Memory B cell (primary cell): ENCODE results near the gene C1orf210.

Experiments used
- ATAC-seq: fragments of 150-1000 bp; cut with Tn5 transposase; 2 replicates; pipeline ENCODE4 v1.10.0; 2021; ENCODE audit warnings: low read depth, mild to moderate bottlenecking, moderate library complexity
- DNase-seq, 2 donors: peaks; one replicate each; pipeline ENCODE4 v3.0.0; 2022; ENCODE audit warnings: low spot score in 2 of 2
- H3K27ac Mint-ChIP-seq: one replicate; pipeline ENCODE4 v1.8.0; 2022; ENCODE audit warnings: mild to moderate bottlenecking, moderate library complexity, mixed read lengths
- H3K27me3 Mint-ChIP-seq: one replicate; pipeline ENCODE4 v1.8.0; 2022; ENCODE audit warnings: mixed read lengths
- H3K36me3 Mint-ChIP-seq: one replicate; pipeline ENCODE4 v1.8.0; 2022; ENCODE audit warnings: mild to moderate bottlenecking, mixed read lengths
- H3K4me1 Mint-ChIP-seq: one replicate; pipeline ENCODE4 v1.8.0; 2022; ENCODE audit warnings: mixed read lengths
- H3K4me3 Mint-ChIP-seq: one replicate; pipeline ENCODE4 v1.8.0; 2022; ENCODE audit warnings: mild to moderate bottlenecking, moderate library complexity, mixed read lengths
- H3K9me3 Mint-ChIP-seq: one replicate; pipeline ENCODE4 v1.8.0; 2022; ENCODE audit warnings: mixed read lengths

Gene C1orf210

GRCh38 chr1:43267818-43268425 lies 17.5 kb downstream of the C1orf210 start:
- Mint-ChIP-seq H3K36me3 (peaks cover 3% of the 10 kb centered on the region), H3K4me1 (peaks cover 10% of the 10 kb centered on the region), H3K27ac (no peak overlapping the region), H3K9me3 (peaks cover 4% of the 10 kb centered on the region), H3K4me3 (no peak overlapping the region), H3K27me3 (peaks cover 16% of the 10 kb centered on the region)
- no peak for ATAC-seq
- no peak for DNase-seq

GRCh38 chr1:43267291-43267805 lies 18.0 kb downstream of the C1orf210 start:
- peaks cover 8% of the 10 kb centered on the region for H3K9me3 Mint-ChIP-seq
- DNase-seq = no peak
- H3K4me3 Mint-ChIP-seq = no peak overlapping the region
- H3K4me1 Mint-ChIP-seq = peaks cover 10% of the 10 kb centered on the region
- no peak overlapping the region for H3K27ac Mint-ChIP-seq
- no peak for ATAC-seq
- H3K27me3 Mint-ChIP-seq = peaks cover 18% of the 10 kb centered on the region
- H3K36me3 Mint-ChIP-seq = peaks cover 5% of the 10 kb centered on the region

- peaks cover 8% of the 10 kb centered on the region for H3K9me3 Mint-ChIP-seq
- no peak overlapping the region for H3K4me3 Mint-ChIP-seq
- no peak for DNase-seq
- no peak overlapping the region for H3K27ac Mint-ChIP-seq
- H3K4me1 Mint-ChIP-seq = peaks cover 10% of the 10 kb centered on the region
- H3K36me3 Mint-ChIP-seq = peaks cover 5% of the 10 kb centered on the region
- no peak for ATAC-seq
- H3K27me3 Mint-ChIP-seq = peaks cover 17% of the 10 kb centered on the region
These were observed 18.5 kb downstream of the C1orf210 start for GRCh38 chr1:43266881-43267280.

GRCh38 chr1:43265431-43265830 lies 19.9 kb downstream of the C1orf210 start:
- ATAC-seq = no peak
- peaks cover 7% of the 10 kb centered on the region for H3K36me3 Mint-ChIP-seq

GRCh38 chr1:43258370-43258769 lies 27.0 kb downstream of the C1orf210 start:
- DNase-seq = no peak
- Mint-ChIP-seq H3K27me3 (peaks cover 7% of the 10 kb centered on the region), H3K36me3 (peaks cover 4% of the 10 kb centered on the region), H3K4me3 (no peak overlapping the region), H3K9me3 (peaks cover 4% of the 10 kb centered on the region), H3K4me1 (peaks cover 2% of the 10 kb centered on the region), H3K27ac (no peak overlapping the region)
- ATAC-seq = no peak

More at GRCh38 chr1:43265431-43265830, 19.9 kb downstream of the C1orf210 start:
- peaks cover 6% of the 10 kb centered on the region for H3K4me1 Mint-ChIP-seq
- no peak for DNase-seq
- no peak overlapping the region for H3K27ac Mint-ChIP-seq
- peaks cover 8% of the 10 kb centered on the region for H3K9me3 Mint-ChIP-seq
- no peak overlapping the region for H3K4me3 Mint-ChIP-seq
- peaks cover 12% of the 10 kb centered on the region for H3K27me3 Mint-ChIP-seq

GRCh38 chr1:43256675-43257570 lies 28.5 kb downstream of the C1orf210 start:
- ATAC-seq (no peak), DNase-seq (no peak)
- Mint-ChIP-seq H3K27ac (no peak overlapping the region), H3K9me3 (no peaks in the 10 kb centered on the region), H3K36me3 (peaks cover 2% of the 10 kb centered on the region), H3K27me3 (peaks cover 9% of the 10 kb centered on the region), H3K4me1 (peaks cover 2% of the 10 kb centered on the region), H3K4me3 (no peak overlapping the region)

- Mint-ChIP-seq H3K4me1 (peaks cover 2% of the 10 kb centered on the region), H3K4me3 (no peak overlapping the region), H3K36me3 (no peaks in the 10 kb centered on the region), H3K27ac (no peak overlapping the region), H3K27me3 (peaks cover 9% of the 10 kb centered on the region), H3K9me3 (peaks cover 1% of the 10 kb centered on the region)
- ATAC-seq = no peak
- DNase-seq = no peak
These were observed 29.8 kb downstream of the C1orf210 start for GRCh38 chr1:43255438-43256210.

GRCh38 chr1:43253876-43254275 lies 31.5 kb downstream of the C1orf210 start:
- no peak overlapping the region for H3K4me3 Mint-ChIP-seq
- peaks cover 9% of the 10 kb centered on the region for H3K27me3 Mint-ChIP-seq
- no peak for DNase-seq
- no peaks in the 10 kb centered on the region for H3K36me3 Mint-ChIP-seq
- peaks cover 2% of the 10 kb centered on the region for H3K4me1 Mint-ChIP-seq
- H3K9me3 Mint-ChIP-seq = peaks cover 1% of the 10 kb centered on the region
- no peak for ATAC-seq
- H3K27ac Mint-ChIP-seq = no peak overlapping the region

GRCh38 chr1:43253173-43253572 lies 32.2 kb downstream of the C1orf210 start:
- H3K4me3 Mint-ChIP-seq = no peak overlapping the region
- peaks cover 2% of the 10 kb centered on the region for H3K4me1 Mint-ChIP-seq
- DNase-seq (no peak), ATAC-seq (no peak)
- no peaks in the 10 kb centered on the region for H3K36me3 Mint-ChIP-seq
- H3K27me3 Mint-ChIP-seq = peaks cover 9% of the 10 kb centered on the region
- peaks cover 1% of the 10 kb centered on the region for H3K9me3 Mint-ChIP-seq
- H3K27ac Mint-ChIP-seq = no peak overlapping the region

GRCh38 chr1:43252225-43252624 lies 33.2 kb downstream of the C1orf210 start:
- no peak for DNase-seq
- H3K36me3 Mint-ChIP-seq = no peaks in the 10 kb centered on the region
- H3K4me3 Mint-ChIP-seq = no peak overlapping the region
- no peak overlapping the region for H3K27ac Mint-ChIP-seq
- H3K9me3 Mint-ChIP-seq = peaks cover 1% of the 10 kb centered on the region
- peaks cover 2% of the 10 kb centered on the region for H3K4me1 Mint-ChIP-seq
- ATAC-seq = no peak
- H3K27me3 Mint-ChIP-seq = peaks cover 9% of the 10 kb centered on the region

GRCh38 chr1:43251024-43251423 lies 34.4 kb downstream of the C1orf210 start:
- Mint-ChIP-seq H3K36me3 (no peaks in the 10 kb centered on the region), H3K9me3 (peaks cover 1% of the 10 kb centered on the region), H3K4me1 (no peaks in the 10 kb centered on the region), H3K4me3 (no peak overlapping the region), H3K27me3 (peaks cover 6% of the 10 kb centered on the region), H3K27ac (no peak overlapping the region)
- DNase-seq (no peak), ATAC-seq (no peak)

GRCh38 chr1:43250351-43250761 lies 35.0 kb downstream of the C1orf210 start:
- Mint-ChIP-seq H3K4me3 (no peak overlapping the region), H3K27me3 (peaks cover 5% of the 10 kb centered on the region), H3K36me3 (no peaks in the 10 kb centered on the region), H3K27ac (no peak overlapping the region), H3K4me1 (no peaks in the 10 kb centered on the region), H3K9me3 (peaks cover 1% of the 10 kb centered on the region)
- no peak for ATAC-seq
- no peak for DNase-seq

GRCh38 chr1:43247256-43247921 lies 38.0 kb downstream of the C1orf210 start:
- no peaks in the 10 kb centered on the region for H3K4me1 Mint-ChIP-seq
- peaks cover 1% of the 10 kb centered on the region for H3K9me3 Mint-ChIP-seq
- no peaks in the 10 kb centered on the region for H3K36me3 Mint-ChIP-seq
- H3K4me3 Mint-ChIP-seq = no peak overlapping the region
- DNase-seq (no peak), ATAC-seq (no peak)
- H3K27ac Mint-ChIP-seq = no peak overlapping the region
- no peaks in the 10 kb centered on the region for H3K27me3 Mint-ChIP-seq
